Fibroblast of lung (primary cell): ENCODE results near the gene TGOLN2. TPM values are rescaled to one million over a fixed set of nuclear protein-coding genes. Genes with fewer than 3 reads are reported as not detected.

ENCODE experiments used
- DNase-seq, 2 donors: peaks; one replicate each; pipeline versions ENCODE4 v3.0.0 to v3.0.0-alpha.2; 2010; ENCODE audit warnings: low read depth in 2 of 2
- H2AFZ ChIP-seq: 2 replicates; pipeline ENCODE4 v1.5.1; 2012; ENCODE audit warnings: low read length, control low read depth, inconsistent platforms
- H3K27ac ChIP-seq: 2 replicates; pipeline ENCODE4 v1.5.1; 2011; ENCODE audit warnings: low read length, control low read depth; ENCODE audit not compliant: insufficient read depth
- H3K27me3 ChIP-seq: 2 replicates; pipeline ENCODE4 v1.5.1; 2011; ENCODE audit warnings: mild to moderate bottlenecking, low read length; ENCODE audit not compliant: control insufficient read depth, insufficient read depth
- H3K36me3 ChIP-seq: 2 replicates; pipeline ENCODE4 v1.5.1; 2011; ENCODE audit warnings: low read length; ENCODE audit not compliant: control insufficient read depth, insufficient read depth
- H3K4me1 ChIP-seq: 2 replicates; pipeline ENCODE4 v1.5.1; 2011; ENCODE audit warnings: low read length; ENCODE audit not compliant: control insufficient read depth, insufficient read depth; ENCODE audit errors: extremely low read depth
- H3K4me2 ChIP-seq: 2 replicates; pipeline ENCODE4 v1.5.1; 2011; ENCODE audit warnings: low read length, control low read depth; ENCODE audit not compliant: insufficient read depth; ENCODE audit errors: extremely low read depth
- H3K4me3 ChIP-seq, 4 experiments: fragments of 200-600 bp in 1 of 4; sonication (generic) in 1 of 4; replicated peaks in 1 of 4; 2 replicates each; pipeline ENCODE4 v1.5.1; 2011 to 2016; ENCODE audit warnings: low read length in 4 of 4, low read depth in 3 of 4, mild to moderate bottlenecking in 3 of 4, control low read depth in 2 of 4, inconsistent platforms in 1 of 4, mixed read lengths in 1 of 4; ENCODE audit not compliant: insufficient read depth in 1 of 4; ENCODE audit errors: control extremely low read depth in 1 of 4
- H3K79me2 ChIP-seq: 2 replicates; pipeline ENCODE4 v1.5.1; 2012; ENCODE audit warnings: mild to moderate bottlenecking, low read length, inconsistent platforms; ENCODE audit not compliant: control insufficient read depth, insufficient read depth
- H3K9ac ChIP-seq: 2 replicates; pipeline ENCODE4 v1.5.1; 2011; ENCODE audit warnings: mild to moderate bottlenecking, low read length, control low read depth; ENCODE audit not compliant: insufficient read depth
- H3K9me3 ChIP-seq: 2 replicates; pipeline ENCODE4 v1.5.1; 2012; ENCODE audit warnings: low read depth, low read length; ENCODE audit not compliant: control insufficient read depth, insufficient read depth
- H4K20me1 ChIP-seq: 2 replicates; pipeline ENCODE4 v1.5.1; 2011; ENCODE audit warnings: low read length; ENCODE audit not compliant: control insufficient read depth, insufficient read depth; ENCODE audit errors: extremely low read depth
- EZH2 ChIP-seq: IDR thresholded peaks from 2 replicates; pipeline ENCODE4 v1.5.1; 2012; ENCODE audit warnings: low read length, control low read depth, mild to moderate bottlenecking; ENCODE audit errors: missing control alignments
- polyA plus RNA-seq, 2 donors: library from polyadenylated mRNA; depleted of rRNA in 1 of 2; stranded (reverse) in 1 of 2; unstranded in 1 of 2; fragments of >200 nt; gene quantifications; 2 replicates each; pipeline ENCODE4 v1.2.1, GENCODE V29; 2011 to 2012; ENCODE audit warnings: missing spikeins in 1 of 2
- total RNA-seq: library from RNA; depleted of rRNA; stranded (reverse); fragments of >200 nt; gene quantifications from 2 replicates; pipeline ENCODE4 v1.2.1, GENCODE V29; 2014
- TF ChIP-seq, protein P1 (sequence below), 2 donors: IDR thresholded peaks in 1 of 2; conservative IDR thresholded peaks in 1 of 2; 1 replicate in 1 of 2; 2 replicates in 1 of 2; pipeline ENCODE4 v1.5.1; 2011 to 2012; ENCODE audit warnings: low read length in 2 of 2, control low read depth in 1 of 2, inconsistent platforms in 1 of 2, low read depth in 1 of 2, mild to moderate bottlenecking in 1 of 2

Gene TGOLN2
- total and polyA plus RNA-seq, 2 donors (not counting 1 experiment from before 2014, with no cell fraction given) = 112 to 130 TPM

DNA sequence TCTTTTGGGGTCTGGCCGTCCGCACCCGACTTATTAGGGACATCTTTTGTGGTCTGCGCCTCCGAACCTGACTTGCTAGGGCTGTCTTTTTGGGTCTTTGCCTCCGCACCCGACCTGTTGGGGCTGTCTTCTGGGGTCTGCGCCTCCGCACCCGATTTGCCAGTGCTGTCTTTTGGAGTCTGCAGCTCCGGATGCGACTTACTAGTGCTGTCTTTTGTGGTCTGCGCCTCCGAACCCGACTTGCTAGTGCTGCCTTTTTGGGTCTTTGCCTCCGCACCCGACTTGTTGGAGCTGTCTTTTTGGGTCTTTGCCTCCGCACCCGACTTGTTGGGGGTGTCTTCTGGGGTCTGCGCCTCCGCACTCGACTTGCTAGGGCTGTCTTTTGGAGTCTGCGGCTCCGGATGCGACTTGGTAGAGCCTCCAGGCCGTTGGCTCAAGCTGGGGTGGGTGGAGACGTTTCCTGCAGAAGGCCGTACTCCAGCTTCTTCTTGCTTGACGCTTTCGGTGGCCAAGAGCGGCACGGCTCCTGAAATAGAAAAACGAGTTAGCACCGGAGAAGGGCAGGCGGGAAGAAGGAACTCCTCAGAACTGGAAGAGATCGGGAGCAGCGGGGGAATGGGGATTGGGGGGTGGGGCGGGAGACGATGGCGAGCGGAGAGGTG is 498 bp downstream of the TGOLN2 start:
- TF ChIP-seq, protein P1, sequence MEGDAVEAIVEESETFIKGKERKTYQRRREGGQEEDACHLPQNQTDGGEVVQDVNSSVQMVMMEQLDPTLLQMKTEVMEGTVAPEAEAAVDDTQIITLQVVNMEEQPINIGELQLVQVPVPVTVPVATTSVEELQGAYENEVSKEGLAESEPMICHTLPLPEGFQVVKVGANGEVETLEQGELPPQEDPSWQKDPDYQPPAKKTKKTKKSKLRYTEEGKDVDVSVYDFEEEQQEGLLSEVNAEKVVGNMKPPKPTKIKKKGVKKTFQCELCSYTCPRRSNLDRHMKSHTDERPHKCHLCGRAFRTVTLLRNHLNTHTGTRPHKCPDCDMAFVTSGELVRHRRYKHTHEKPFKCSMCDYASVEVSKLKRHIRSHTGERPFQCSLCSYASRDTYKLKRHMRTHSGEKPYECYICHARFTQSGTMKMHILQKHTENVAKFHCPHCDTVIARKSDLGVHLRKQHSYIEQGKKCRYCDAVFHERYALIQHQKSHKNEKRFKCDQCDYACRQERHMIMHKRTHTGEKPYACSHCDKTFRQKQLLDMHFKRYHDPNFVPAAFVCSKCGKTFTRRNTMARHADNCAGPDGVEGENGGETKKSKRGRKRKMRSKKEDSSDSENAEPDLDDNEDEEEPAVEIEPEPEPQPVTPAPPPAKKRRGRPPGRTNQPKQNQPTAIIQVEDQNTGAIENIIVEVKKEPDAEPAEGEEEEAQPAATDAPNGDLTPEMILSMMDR (conservative IDR thresholded peaks at IDR 0.05 in 1 of 2, IDR thresholded peaks at IDR 0.05 in 1 of 2; ENCODE audit: low read depth in 1 of 2, low read length in 2 of 2) = no peak
- no peak for TF ChIP-seq EZH2
- peak overlapping the region; percentile 73 to 90 (median 86) for H3K4me3 ChIP-seq
- H3K27ac ChIP-seq = peak overlapping the region; percentile 98

DNA sequence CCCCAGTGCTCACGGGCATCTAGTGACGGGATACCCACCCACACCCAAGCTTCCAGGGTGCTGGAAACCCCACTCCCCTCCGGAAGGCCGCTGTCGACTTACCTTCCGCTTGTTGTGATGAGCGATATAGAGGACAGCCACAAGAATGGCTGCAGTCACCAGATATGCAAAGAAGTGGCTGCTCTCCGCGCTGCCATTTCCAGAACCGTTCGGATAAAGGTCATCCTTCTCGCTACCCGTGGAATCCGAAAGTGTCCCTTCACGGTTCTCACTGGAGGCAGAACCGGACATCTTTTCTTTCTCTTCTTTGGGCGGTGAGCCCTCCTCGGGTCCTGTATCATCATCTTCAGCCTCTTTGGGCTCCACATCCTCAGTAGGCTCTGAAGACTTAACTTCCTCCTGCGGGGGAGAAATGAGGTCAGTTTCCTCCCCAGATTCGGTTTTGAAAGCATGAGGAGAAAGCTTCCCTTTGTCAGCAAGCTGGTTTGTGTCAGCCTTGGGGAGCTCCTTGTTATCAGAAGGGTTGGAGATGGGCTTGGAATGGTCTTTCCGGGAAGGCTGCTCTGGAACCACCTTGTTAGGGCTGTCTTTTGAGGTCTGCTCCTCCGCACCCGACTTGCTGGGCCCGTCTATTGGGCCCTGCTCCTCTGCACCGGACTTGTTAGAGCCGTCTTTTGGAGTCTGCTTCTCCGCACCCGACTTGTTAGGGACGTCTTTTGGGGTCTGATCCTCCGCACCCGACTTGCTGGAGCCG is 1.2 kb downstream of the TGOLN2 start:
- Histone ChIP-seq H2AFZ (no peak overlapping the region), H3K4me3 (peak overlapping the region; percentile 73 to 90 (median 86)), H3K9me3 (no peaks in the 10 kb centered on the region), H3K27me3 (no peaks in the 10 kb centered on the region), H3K79me2 (peaks cover 45% of the 10 kb centered on the region), H4K20me1 (no peaks in the 10 kb centered on the region), H3K36me3 (peaks cover 12% of the 10 kb centered on the region), H3K4me1 (peaks cover 2% of the 10 kb centered on the region), H3K9ac (peak overlapping the region; percentile 94), H3K27ac (peak overlapping the region; percentile 98), H3K4me2 (peak overlapping the region; percentile 74)
- peak in 1 of 2 donors; percentile 24 for DNase-seq
- TF ChIP-seq, protein P1 (conservative IDR thresholded peaks at IDR 0.05 in 1 of 2, IDR thresholded peaks at IDR 0.05 in 1 of 2; ENCODE audit: low read depth in 1 of 2, low read length in 2 of 2) = no peak
- TF ChIP-seq EZH2 = no peak

More for the DNA sequence above, 498 bp downstream of the TGOLN2 start:
- peaks cover 41% of the 10 kb centered on the region for H3K79me2 ChIP-seq
- no peaks in the 10 kb centered on the region for H3K9me3 ChIP-seq
- peak; percentile 52 to 54 for DNase-seq
- H4K20me1 ChIP-seq = no peaks in the 10 kb centered on the region
- H3K27me3 ChIP-seq = no peaks in the 10 kb centered on the region
- H3K9ac ChIP-seq = peak overlapping the region; percentile 94
- peak overlapping the region; percentile 76 for H2AFZ ChIP-seq
- H3K4me2 ChIP-seq = peak overlapping the region; percentile 74
- peaks cover 9% of the 10 kb centered on the region for H3K36me3 ChIP-seq
- H3K4me1 ChIP-seq = peaks cover 2% of the 10 kb centered on the region

DNA sequence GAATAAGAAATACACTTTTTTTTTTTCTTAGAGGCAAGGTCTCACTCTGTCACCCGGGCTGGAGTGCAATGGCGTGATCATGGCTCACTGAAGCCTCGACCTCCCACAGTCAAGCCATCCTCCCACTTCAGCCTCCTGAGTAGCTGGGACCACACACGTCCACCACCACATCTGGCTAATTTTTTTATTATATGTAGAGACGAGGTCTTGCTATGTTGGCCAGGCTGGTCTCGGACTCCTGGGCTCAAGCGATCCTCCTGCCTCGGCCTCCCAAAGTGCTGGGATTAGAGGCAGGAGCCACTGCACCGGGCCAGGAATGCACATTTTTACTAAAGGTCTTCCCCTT is 2.4 kb downstream of the TGOLN2 start:
- peak overlapping the region; percentile 74 for H3K4me2 ChIP-seq
- DNase-seq = no peak
- no peak overlapping the region for H2AFZ ChIP-seq
- TF ChIP-seq EZH2 = no peak
- TF ChIP-seq, protein P1 (conservative IDR thresholded peaks at IDR 0.05 in 1 of 2, IDR thresholded peaks at IDR 0.05 in 1 of 2; ENCODE audit: low read depth in 1 of 2, low read length in 2 of 2) = no peak
- H3K27me3 ChIP-seq = no peaks in the 10 kb centered on the region
- no peaks in the 10 kb centered on the region for H4K20me1 ChIP-seq
- H3K9me3 ChIP-seq = no peaks in the 10 kb centered on the region
- peaks cover 49% of the 10 kb centered on the region for H3K79me2 ChIP-seq
- H3K4me3 ChIP-seq = peak overlapping the region; percentile 73 to 90 (median 86)
- no peak overlapping the region for H3K27ac ChIP-seq
- peaks cover 2% of the 10 kb centered on the region for H3K4me1 ChIP-seq
- H3K9ac ChIP-seq = no peak overlapping the region
- peaks cover 18% of the 10 kb centered on the region for H3K36me3 ChIP-seq
